Measurements from ENCODE around the gene BRIX1.

- no peak for TF ChIP-seq CTCF (IDR thresholded peaks at IDR 0.05)
- TF ChIP-seq POLR2A (IDR thresholded peaks at IDR 0.05) = no peak
Observed at GRCh38 chr5:34891981-34892380, 23.5 kb upstream of the BRIX1 start.

All from body of pancreas (tissue), 4 donors.